CD4-positive, alpha-beta T cell treated with Interleukin-2 at 100 ng/mL for 4 hours (primary cell): ENCODE measurements around the gene TWSG1.
"Not testable (repeated sequence)": the region's sequence is repeated elsewhere in the genome, so short reads cannot be mapped to it uniquely, and the experiment has no call there.

Source experiments
- DNase-seq: peaks from one replicate; pipeline ENCODE4 v3.0.0-alpha.2; 2020; ENCODE audit warnings: low spot score

TWSG1 gene

GRCh38 chr18:9426753-9427152, 92.2 kb downstream of the TWSG1 start:
- DNase-seq: no peak

GRCh38 chr18:9428301-9428706, 93.7 kb downstream of the TWSG1 start:
- DNase-seq: no peak

GRCh38 chr18:9428862-9429661, 94.5 kb downstream of the TWSG1 start:
- no peak for DNase-seq

GRCh38 chr18:9429662-9429993, 95.1 kb downstream of the TWSG1 start:
- no peak for DNase-seq

GRCh38 chr18:9430315-9430714, 95.7 kb downstream of the TWSG1 start:
- DNase-seq: not testable (repeated sequence)

GRCh38 chr18:9431296-9431695, 96.7 kb downstream of the TWSG1 start:
- DNase-seq: no peak

- not testable (repeated sequence) for DNase-seq
These were observed 98.5 kb downstream of the TWSG1 start for GRCh38 chr18:9433122-9433521.

- DNase-seq: no peak
These were observed 99.1 kb downstream of the TWSG1 start for GRCh38 chr18:9433671-9434121.

GRCh38 chr18:9434122-9434701, 99.6 kb downstream of the TWSG1 start:
- no peak for DNase-seq

GRCh38 chr18:9435041-9435440, 100.5 kb downstream of the TWSG1 start:
- DNase-seq: no peak

GRCh38 chr18:9436206-9436929, 101.8 kb downstream of the TWSG1 start:
- no peak for DNase-seq

GRCh38 chr18:9437021-9437437, 102.5 kb downstream of the TWSG1 start:
- no peak for DNase-seq

- DNase-seq: no peak
These were observed 103.1 kb downstream of the TWSG1 start for GRCh38 chr18:9437672-9438071.

GRCh38 chr18:9441061-9441460, 106.5 kb downstream of the TWSG1 start:
- no peak for DNase-seq

GRCh38 chr18:9444549-9444948, 110.0 kb downstream of the TWSG1 start:
- no peak for DNase-seq

GRCh38 chr18:9446839-9447238, 112.3 kb downstream of the TWSG1 start:
- no peak for DNase-seq

GRCh38 chr18:9447334-9447733, 112.8 kb downstream of the TWSG1 start:
- no peak for DNase-seq

GRCh38 chr18:9449600-9450414, 115.2 kb downstream of the TWSG1 start:
- DNase-seq: no peak

- DNase-seq: not testable (repeated sequence)
These were observed 116.3 kb downstream of the TWSG1 start for GRCh38 chr18:9450920-9451319.
